Stimulated activated naive CD4-positive, alpha-beta T cell (primary cell): ENCODE measurements around the gene KANSL1.
A peak's percentile ranks its signal among the peaks of the same experiment; 100 is the strongest.
"Not testable (repeated sequence)": the region's sequence is repeated elsewhere in the genome, so short reads cannot be mapped to it uniquely, and the experiment has no call there.

Source experiments
- DNase-seq, 6 experiments: peaks; one replicate each; lab custom pipeline; 2025; lab: John Stamatoyannopoulos, UW

The KANSL1 gene

GRCh38 chr17:46193151-46193625 is at the start of gene KANSL1:
TSS of gene KANSL1 (minus strand) at chr17:46193429. CDS start at chr17:46172143, 21,286 bp downstream.
- DNase-seq = peak; percentile 81 to 91 (median 86)

- DNase-seq = not testable (repeated sequence)
These were observed 38.1 kb upstream of the KANSL1 start for GRCh38 chr17:46231359-46231758.

- DNase-seq = peak; percentile 82 to 95 (median 93)
These were observed 32.1 kb upstream of the KANSL1 start for GRCh38 chr17:46225274-46225794.

GRCh38 chr17:46224864-46225263 is 31.6 kb upstream of the KANSL1 start:
- DNase-seq = peak in 1 of 6 experiments; percentile 49

- not testable (repeated sequence) for DNase-seq
These were observed 29.8 kb upstream of the KANSL1 start for GRCh38 chr17:46223041-46223440.

- DNase-seq = no peak
These were observed 23.5 kb upstream of the KANSL1 start for GRCh38 chr17:46216682-46217081.

GRCh38 chr17:46212634-46213435 is 19.6 kb upstream of the KANSL1 start:
- DNase-seq = peak; percentile 15 to 80 (median 62)

GRCh38 chr17:46208997-46209396 is 15.8 kb upstream of the KANSL1 start:
- DNase-seq = no peak

- no peak for DNase-seq
These were observed 12.7 kb upstream of the KANSL1 start for GRCh38 chr17:46205975-46206374.

- no peak for DNase-seq
These were observed 9.2 kb upstream of the KANSL1 start for GRCh38 chr17:46202424-46202823.

- no peak for DNase-seq
These were observed 8.3 kb upstream of the KANSL1 start for GRCh38 chr17:46201491-46201890.

GRCh38 chr17:46200197-46200596 is 7.0 kb upstream of the KANSL1 start:
- no peak for DNase-seq

GRCh38 chr17:46199379-46199778 is 6.2 kb upstream of the KANSL1 start:
- DNase-seq = no peak

GRCh38 chr17:46198233-46198632 is 5.0 kb upstream of the KANSL1 start:
- no peak for DNase-seq

GRCh38 chr17:46197530-46197929 is 4.3 kb upstream of the KANSL1 start:
- DNase-seq = peak in 1 of 6 experiments; percentile 45

GRCh38 chr17:46195939-46196716 is 2.9 kb upstream of the KANSL1 start:
- DNase-seq = no peak

- DNase-seq = no peak
These were observed 2.1 kb upstream of the KANSL1 start for GRCh38 chr17:46195217-46195855.

GRCh38 chr17:46194393-46195216 is 1.4 kb upstream of the KANSL1 start:
- DNase-seq = peak in 5 of 6 experiments; percentile 50 to 96 (median 92)

- peak; percentile 87 to 94 (median 90) for DNase-seq
These were observed 580 bp upstream of the KANSL1 start for GRCh38 chr17:46193626-46194392.

GRCh38 chr17:46192439-46193150 is 634 bp downstream of the KANSL1 start:
- peak; percentile 43 to 77 (median 66) for DNase-seq
